Measurements from ENCODE around the gene TNFAIP8.

GRCh38 chr5:119362714-119363113, 6.9 kb downstream of the TNFAIP8 start:
- TF ChIP-seq EP300 (IDR thresholded peaks at IDR 0.05; ENCODE audit: borderline replicate concordance) (no peak), YY1 (IDR thresholded peaks at IDR 0.05; ENCODE audit: low read depth) (no peak), TAF1 (IDR thresholded peaks at IDR 0.05; ENCODE audit: low read depth) (no peak), ZBTB7A (IDR thresholded peaks at IDR 0.05; ENCODE audit: low read depth) (no peak), TCF12 (IDR thresholded peaks at IDR 0.05; ENCODE audit: low read depth) (no peak)
- TF ChIP-seq, protein P1, sequence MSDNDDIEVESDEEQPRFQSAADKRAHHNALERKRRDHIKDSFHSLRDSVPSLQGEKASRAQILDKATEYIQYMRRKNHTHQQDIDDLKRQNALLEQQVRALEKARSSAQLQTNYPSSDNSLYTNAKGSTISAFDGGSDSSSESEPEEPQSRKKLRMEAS (IDR thresholded peaks at IDR 0.05) = no peak
